HCT116 (cell line): Measurements from ENCODE around the gene THSD4. TPM values are rescaled to one million over a fixed set of nuclear protein-coding genes. Genes with fewer than 3 reads are reported as not detected.

ENCODE experiments used
- ATAC-seq: fragments of 200-7000 bp; cut with Tn5 transposase; 2 replicates; pipeline ENCODE4 v1.9.1; 2020; ENCODE audit warnings: mild to moderate bottlenecking, moderate library complexity
- BruUV-seq: library from RNA; stranded (reverse); fragments of 400-500 nt; replicated peaks from 2 replicates; lab custom pipeline; 2021; lab: Mats Ljungman, UMichigan
- CTCF ChIA-PET: fragments of 300-600 bp; sonication (Branson Sonifier 250); formaldehyde crosslinking; loops from one replicate; lab custom pipeline; 2021; ENCODE audit warnings: antibody characterized with exemption; lab: Charles Lee
- POLR2A ChIA-PET: fragments of 300-600, 350-600 bp; sonication (Branson Sonifier 250); formaldehyde crosslinking; loops from one replicate; lab custom pipeline; 2021; ENCODE audit warnings: antibody characterized with exemption; lab: Charles Lee
- RAD21 ChIA-PET, 2 experiments: fragments of 300-600 bp; sonication (Branson Sonifier 250); formaldehyde crosslinking; loops; one replicate each; lab custom pipeline; 2023; ENCODE audit warnings: low total read pairs in 2 of 2; ENCODE audit not compliant: uncharacterized antibody in 2 of 2, unreplicated experiment in 2 of 2, low non-redundant PET in 1 of 2; lab: Charles Lee
- DNase-seq: peaks from one replicate; pipeline ENCODE4 v3.0.0-alpha.2; 2010; ENCODE audit warnings: low read depth, low spot score
- H2AFZ ChIP-seq: fragments of 200-600 bp; shearing (Covaris generic), sonication (generic); 2 replicates; pipeline ENCODE4 v1.6.1; 2017; ENCODE audit warnings: low read depth, mixed run types, mixed read lengths, antibody characterized with exemption, low read length; ENCODE audit not compliant: poor library complexity, severe bottlenecking
- H3K27ac ChIP-seq: 2 replicates; pipeline ENCODE4 v1.5.1; 2012; ENCODE audit warnings: low read depth, low read length
- H3K27me3 ChIP-seq: fragments of 200-600 bp; sonication (generic); 2 replicates; pipeline ENCODE4 v1.6.1; 2016; ENCODE audit warnings: mixed run types, low read length, mixed read lengths; ENCODE audit not compliant: insufficient read depth
- H3K36me3 ChIP-seq, 2 experiments: fragments of 200-500 bp in 1 of 2; fragments of 200-600 bp in 1 of 2; sonication (Bioruptor generic) in 1 of 2; sonication (generic) in 1 of 2; 2 replicates each; pipeline versions ENCODE4 v1.5.1 to v1.6.1; 2014 to 2016; ENCODE audit warnings: low read length in 2 of 2, inconsistent platforms in 1 of 2, mixed read lengths in 1 of 2, mixed run types in 1 of 2; ENCODE audit not compliant: insufficient read depth in 2 of 2, control insufficient read depth in 1 of 2
- H3K4me1 ChIP-seq, 2 experiments: fragments of 200-600 bp in 1 of 2; sonication (generic) in 1 of 2; 2 replicates each; pipeline versions ENCODE4 v1.5.1 to v1.6.1; 2012 to 2017; ENCODE audit warnings: low read length in 2 of 2, inconsistent platforms in 1 of 2, mild to moderate bottlenecking in 1 of 2, mixed read lengths in 1 of 2, mixed run types in 1 of 2, moderate library complexity in 1 of 2; ENCODE audit not compliant: insufficient read depth in 2 of 2, control insufficient read depth in 1 of 2
- H3K4me2 ChIP-seq: fragments of 200-600 bp; sonication (generic); 2 replicates; pipeline ENCODE4 v1.6.1; 2017; ENCODE audit warnings: mixed run types, low read length, mixed read lengths
- H3K4me3 ChIP-seq, 2 experiments: fragments of 200-600 bp in 1 of 2; sonication (generic) in 1 of 2; replicated peaks in 1 of 2; 2 replicates each; pipeline ENCODE4 v1.5.1; 2011 to 2016; ENCODE audit warnings: low read length in 2 of 2, control low read depth in 1 of 2, low read depth in 1 of 2, mild to moderate bottlenecking in 1 of 2, mixed read lengths in 1 of 2, mixed run types in 1 of 2
- H3K79me2 ChIP-seq: fragments of 200-600 bp; sonication (generic); 2 replicates; pipeline ENCODE4 v1.6.1; 2017; ENCODE audit warnings: mild to moderate bottlenecking, mixed run types, low read length, moderate library complexity, mixed read lengths; ENCODE audit not compliant: insufficient read depth
- H3K9ac ChIP-seq: fragments of 200-600 bp; sonication (generic); 2 replicates; pipeline ENCODE4 v1.6.1; 2016; ENCODE audit warnings: low read length, mixed read lengths
- H3K9me2 ChIP-seq: fragments of 200-600 bp; sonication (generic), shearing (Covaris generic); 2 replicates; pipeline ENCODE4 v1.6.1; 2017; ENCODE audit warnings: mixed run types, mild to moderate bottlenecking, moderate library complexity; ENCODE audit not compliant: insufficient read depth
- H3K9me3 ChIP-seq, 2 experiments: fragments of 200-500 bp in 1 of 2; fragments of 200-600 bp in 1 of 2; sonication (Bioruptor generic) in 1 of 2; sonication (generic) in 1 of 2; 2 replicates each; pipeline ENCODE4 v1.6.1; 2014 to 2017; ENCODE audit warnings: low read length in 2 of 2, mixed read lengths in 2 of 2, inconsistent platforms in 1 of 2, low read depth in 1 of 2, mild to moderate bottlenecking in 1 of 2, mixed run types in 1 of 2, moderate library complexity in 1 of 2; ENCODE audit not compliant: control insufficient read depth in 1 of 2, insufficient read depth in 1 of 2
- H4K20me1 ChIP-seq: fragments of 200-600 bp; sonication (generic), shearing (Covaris generic); 2 replicates; pipeline ENCODE4 v1.6.1; 2017; ENCODE audit warnings: mixed run types, mild to moderate bottlenecking, moderate library complexity; ENCODE audit not compliant: insufficient read depth
- ATF3 ChIP-seq: IDR thresholded peaks from 2 replicates; pipeline ENCODE4 v1.6.1; 2012
- CBX3 ChIP-seq: IDR thresholded peaks from 2 replicates; pipeline ENCODE4 v1.6.1; 2012; ENCODE audit warnings: low read depth
- CEBPB ChIP-seq: IDR thresholded peaks from 2 replicates; pipeline ENCODE4 v1.6.1; 2012; ENCODE audit warnings: low read depth
- EGR1 ChIP-seq: IDR thresholded peaks from 2 replicates; pipeline ENCODE4 v1.6.1; 2012; ENCODE audit warnings: low read depth
- ELF1 ChIP-seq: IDR thresholded peaks from 2 replicates; pipeline ENCODE4 v1.6.1; 2012; ENCODE audit warnings: low read depth, borderline replicate concordance
- EZH2 ChIP-seq: fragments of 200-600 bp; sonication (generic); IDR thresholded peaks from 2 replicates; pipeline ENCODE4 v1.6.1; 2017; ENCODE audit warnings: antibody characterized with exemption, mixed run types
- EZH2phosphoT487 ChIP-seq: fragments of 200-600 bp; IDR thresholded peaks from 2 replicates; pipeline ENCODE4 v1.6.1; 2018; ENCODE audit warnings: antibody characterized with exemption, borderline replicate concordance
- FOSL1 ChIP-seq: IDR thresholded peaks from 2 replicates; pipeline ENCODE4 v1.6.1; 2012; ENCODE audit warnings: low read depth
- JUND ChIP-seq: IDR thresholded peaks from 2 replicates; pipeline ENCODE4 v1.6.1; 2012
- POLR2A ChIP-seq: IDR thresholded peaks from 2 replicates; pipeline ENCODE4 v1.7.0; 2011; ENCODE audit warnings: borderline replicate concordance; ENCODE audit not compliant: insufficient read depth, insufficient read length; ENCODE audit errors: extremely low read depth
- POLR2AphosphoS5 ChIP-seq: IDR thresholded peaks from 2 replicates; pipeline ENCODE4 v1.6.1; 2011; ENCODE audit warnings: mild to moderate bottlenecking, low read depth, low read length, moderate library complexity
- SIN3A ChIP-seq: IDR thresholded peaks from 2 replicates; pipeline ENCODE4 v1.6.1; 2012; ENCODE audit warnings: low read depth
- SP1 ChIP-seq: IDR thresholded peaks from 2 replicates; pipeline ENCODE4 v1.6.1; 2012; ENCODE audit warnings: low read depth
- SRF ChIP-seq: IDR thresholded peaks from 2 replicates; pipeline ENCODE4 v1.6.1; 2012; ENCODE audit warnings: low read depth
- TCF7L2 ChIP-seq: IDR thresholded peaks from 2 replicates; pipeline ENCODE4 v1.7.0; 2011; ENCODE audit warnings: borderline replicate concordance, inconsistent platforms; ENCODE audit not compliant: insufficient read depth, insufficient read length; ENCODE audit errors: extremely low read depth
- YY1 ChIP-seq: IDR thresholded peaks from 2 replicates; pipeline ENCODE4 v1.6.1; 2011; ENCODE audit warnings: low read length, low read depth, moderate library complexity, mild to moderate bottlenecking; ENCODE audit not compliant: insufficient replicate concordance; ENCODE audit errors: extremely low read depth
- ZFX ChIP-seq: fragments of 450-650 bp; IDR thresholded peaks from 2 replicates; pipeline ENCODE4 v1.6.1; 2017
- intact Hi-C: fragments of 100-400 bp; cut with micrococcal nuclease; formaldehyde crosslinking; loops from 2 replicates; pipeline ENCODE4 v1.10.0; 2022
- total RNA-seq: library from RNA; stranded (reverse); gene quantifications from one replicate; pipeline ENCODE4 v1.2.1, GENCODE V29; 2021; ENCODE audit not compliant: unreplicated experiment
- TF ChIP-seq, protein P1 (sequence below): IDR thresholded peaks from 2 replicates; pipeline ENCODE4 v1.6.1; 2012; ENCODE audit warnings: low read depth

Gene THSD4
- total RNA-seq, 1 experiment from 2014 or later = 30.5 TPM

DNA sequence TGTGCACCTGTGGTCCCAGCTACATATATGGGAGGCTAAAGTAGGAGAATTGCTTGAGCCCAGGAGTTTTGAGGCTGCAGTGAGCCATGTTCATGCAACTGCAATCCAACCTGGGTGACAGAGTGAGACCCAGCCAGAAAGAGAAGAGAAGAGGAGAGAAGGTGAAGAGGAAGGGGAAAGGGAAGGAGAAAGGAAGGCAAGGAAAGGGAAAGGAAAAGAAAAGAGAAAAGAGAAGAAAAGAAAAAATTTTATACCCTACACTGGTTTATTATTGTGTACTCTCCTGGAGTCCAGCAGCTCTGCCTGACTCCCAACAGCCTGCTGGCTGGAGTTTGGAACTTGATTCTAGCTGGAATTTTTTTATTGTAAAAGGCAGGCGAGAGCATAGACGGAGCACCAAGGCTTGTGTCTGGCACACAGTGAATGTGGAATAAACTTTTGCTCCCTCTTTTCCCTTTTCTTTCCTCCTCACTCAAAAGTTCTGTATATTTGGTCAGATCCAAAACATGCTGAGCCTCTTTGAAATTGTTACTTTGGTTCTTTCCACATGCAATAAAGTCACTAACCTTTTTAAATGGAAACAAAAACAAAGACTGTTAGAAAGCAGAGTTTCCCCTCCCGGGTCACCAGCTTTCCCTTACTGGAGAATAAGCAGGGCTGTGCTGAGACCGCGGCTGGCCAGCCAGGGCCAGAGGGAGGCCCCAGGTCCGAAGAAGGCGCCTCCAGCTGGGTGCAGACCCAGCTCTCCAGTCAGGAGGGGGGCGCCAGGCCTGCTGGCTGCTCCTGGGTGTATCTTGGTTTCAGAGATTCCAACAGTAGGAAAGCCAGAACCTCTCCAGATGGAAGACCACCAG, 9.9 kb downstream of the THSD4 start:
- intact Hi-C loops = no loop called here
- Histone ChIP-seq H3K27ac (no peak overlapping the region), H2AFZ (no peak overlapping the region), H3K4me2 (no peak overlapping the region), H3K9me3 (no peaks in the 10 kb centered on the region), H4K20me1 (no peaks in the 10 kb centered on the region), H3K9ac (no peak overlapping the region), H3K4me3 (no peak overlapping the region), H3K36me3 (no peaks in the 10 kb centered on the region)
- no TSS peak for BruUV-seq
- ChIA-PET CTCF (no interaction called here), RAD21 (no interaction called here), POLR2A (no interaction called here)
- no peak for ATAC-seq
- TF ChIP-seq CBX3 (no peak), EZH2phosphoT487 (no peak), ZFX (no peak), EGR1 (no peak), ELF1 (no peak), SRF (no peak), EZH2 (no peak), SP1 (no peak), SIN3A (no peak), TCF7L2 (no peak), FOSL1 (no peak), ATF3 (no peak), CEBPB (no peak), POLR2A (no peak), YY1 (no peak), POLR2AphosphoS5 (no peak), JUND (no peak)
- TF ChIP-seq, protein P1, sequence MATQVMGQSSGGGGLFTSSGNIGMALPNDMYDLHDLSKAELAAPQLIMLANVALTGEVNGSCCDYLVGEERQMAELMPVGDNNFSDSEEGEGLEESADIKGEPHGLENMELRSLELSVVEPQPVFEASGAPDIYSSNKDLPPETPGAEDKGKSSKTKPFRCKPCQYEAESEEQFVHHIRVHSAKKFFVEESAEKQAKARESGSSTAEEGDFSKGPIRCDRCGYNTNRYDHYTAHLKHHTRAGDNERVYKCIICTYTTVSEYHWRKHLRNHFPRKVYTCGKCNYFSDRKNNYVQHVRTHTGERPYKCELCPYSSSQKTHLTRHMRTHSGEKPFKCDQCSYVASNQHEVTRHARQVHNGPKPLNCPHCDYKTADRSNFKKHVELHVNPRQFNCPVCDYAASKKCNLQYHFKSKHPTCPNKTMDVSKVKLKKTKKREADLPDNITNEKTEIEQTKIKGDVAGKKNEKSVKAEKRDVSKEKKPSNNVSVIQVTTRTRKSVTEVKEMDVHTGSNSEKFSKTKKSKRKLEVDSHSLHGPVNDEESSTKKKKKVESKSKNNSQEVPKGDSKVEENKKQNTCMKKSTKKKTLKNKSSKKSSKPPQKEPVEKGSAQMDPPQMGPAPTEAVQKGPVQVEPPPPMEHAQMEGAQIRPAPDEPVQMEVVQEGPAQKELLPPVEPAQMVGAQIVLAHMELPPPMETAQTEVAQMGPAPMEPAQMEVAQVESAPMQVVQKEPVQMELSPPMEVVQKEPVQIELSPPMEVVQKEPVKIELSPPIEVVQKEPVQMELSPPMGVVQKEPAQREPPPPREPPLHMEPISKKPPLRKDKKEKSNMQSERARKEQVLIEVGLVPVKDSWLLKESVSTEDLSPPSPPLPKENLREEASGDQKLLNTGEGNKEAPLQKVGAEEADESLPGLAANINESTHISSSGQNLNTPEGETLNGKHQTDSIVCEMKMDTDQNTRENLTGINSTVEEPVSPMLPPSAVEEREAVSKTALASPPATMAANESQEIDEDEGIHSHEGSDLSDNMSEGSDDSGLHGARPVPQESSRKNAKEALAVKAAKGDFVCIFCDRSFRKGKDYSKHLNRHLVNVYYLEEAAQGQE = no peak
- TF ChIP-seq, all 23 proteins: peak for 0
- Histone ChIP-seq H3K27me3 (no peaks in the 10 kb centered on the region), H3K4me1 (peaks cover 0 to 11% of the 10 kb centered on the region in 2 experiments; a peak in 1 of 4 replicates), H3K79me2 (no peaks in the 10 kb centered on the region), H3K9me2 (no peaks in the 10 kb centered on the region)
- no peak for DNase-seq
